Colonic mucosa (tissue), 4 donors: ENCODE measurements around the gene SRSF10. TPM values are rescaled to one million over a fixed set of nuclear protein-coding genes. Genes with fewer than 3 reads are reported as not detected.

Experiments used
- DNase-seq: peaks from one replicate; pipeline ENCODE4 v3.0.0-alpha.2; 2020
- H3K27ac ChIP-seq: fragments of 200-600 bp; one replicate; pipeline ENCODE4 v1.8.0; 2021
- H3K27me3 ChIP-seq: fragments of 200-600 bp; one replicate; pipeline ENCODE4 v1.8.0; 2021
- H3K36me3 ChIP-seq: fragments of 200-600 bp; one replicate; pipeline ENCODE4 v1.8.0; 2021
- H3K4me1 ChIP-seq: fragments of 200-600 bp; one replicate; pipeline ENCODE4 v1.8.0; 2021; ENCODE audit warnings: mild to moderate bottlenecking
- H3K4me3 ChIP-seq: fragments of 200-600 bp; one replicate; pipeline ENCODE4 v1.8.0; 2021
- H3K9ac ChIP-seq, 2 donors: one replicate each; pipeline ENCODE4 v1.7.0; 2013; ENCODE audit warnings: control low read depth in 2 of 2, low read depth in 2 of 2, low read length in 2 of 2
- H3K9me3 ChIP-seq: fragments of 200-600 bp; one replicate; pipeline ENCODE4 v1.8.0; 2021
- intact Hi-C: fragments of 100-400 bp; cut with DNase I; formaldehyde crosslinking; loops from one replicate; pipeline ENCODE4 v1.14.1; 2022
- total RNA-seq, 2 donors: library from RNA; stranded (reverse); fragmentation: NEBNext Ultra II Directional in 1 of 2; extraction: Animal tissue kit (Norgen Biotek cat#: 25700) in 1 of 2; gene quantifications; one replicate each; pipeline ENCODE4 v1.2.1, GENCODE V29; 2021
- TF ChIP-seq, protein P1 (sequence below): fragments of 200-600 bp; IDR thresholded peaks from one replicate; pipeline ENCODE4 v1.8.0; 2022; ENCODE audit warnings: antibody characterized with exemption, mild to moderate bottlenecking
- donor health status: healthy.
- donor health status: DM: no; HTN: no; CAD: no.
- donor health status: DM: no; HTN: no; CAD: no.

Gene SRSF10
- total RNA-seq, 2 donors from 2014 or later = 76.8 to 115 TPM

DNA sequence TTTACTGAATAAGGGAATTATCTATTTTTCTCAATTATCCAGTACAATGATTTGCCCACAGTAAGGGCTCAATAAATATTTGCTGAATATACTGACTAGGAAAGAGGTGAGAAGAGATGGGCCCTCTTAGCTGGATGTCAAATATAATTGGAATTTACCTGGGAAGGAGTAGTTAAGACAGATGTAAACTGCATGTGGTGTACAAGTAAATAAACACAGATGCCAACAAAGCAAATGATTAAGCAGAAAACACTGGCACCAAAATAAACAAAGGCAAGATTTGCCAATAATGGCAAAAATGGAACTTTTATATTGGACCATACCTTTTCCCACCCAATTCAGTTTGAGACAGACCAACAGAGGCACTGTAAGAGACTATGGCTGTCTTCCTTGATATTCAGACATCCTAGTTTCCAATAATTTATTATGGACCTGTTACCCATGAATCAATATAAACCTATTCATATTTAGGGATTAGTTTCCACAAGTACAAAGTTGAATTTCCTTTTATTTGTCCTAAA lies 13.1 kb downstream of the SRSF10 start:
- Histone ChIP-seq H3K36me3 (no peaks in the 10 kb centered on the region), H3K9ac (no peak overlapping the region), H3K4me1 (peaks cover 3% of the 10 kb centered on the region), H3K4me3 (no peak overlapping the region), H3K27me3 (no peaks in the 10 kb centered on the region), H3K9me3 (no peaks in the 10 kb centered on the region), H3K27ac (no peak overlapping the region)
- TF ChIP-seq, protein P1, sequence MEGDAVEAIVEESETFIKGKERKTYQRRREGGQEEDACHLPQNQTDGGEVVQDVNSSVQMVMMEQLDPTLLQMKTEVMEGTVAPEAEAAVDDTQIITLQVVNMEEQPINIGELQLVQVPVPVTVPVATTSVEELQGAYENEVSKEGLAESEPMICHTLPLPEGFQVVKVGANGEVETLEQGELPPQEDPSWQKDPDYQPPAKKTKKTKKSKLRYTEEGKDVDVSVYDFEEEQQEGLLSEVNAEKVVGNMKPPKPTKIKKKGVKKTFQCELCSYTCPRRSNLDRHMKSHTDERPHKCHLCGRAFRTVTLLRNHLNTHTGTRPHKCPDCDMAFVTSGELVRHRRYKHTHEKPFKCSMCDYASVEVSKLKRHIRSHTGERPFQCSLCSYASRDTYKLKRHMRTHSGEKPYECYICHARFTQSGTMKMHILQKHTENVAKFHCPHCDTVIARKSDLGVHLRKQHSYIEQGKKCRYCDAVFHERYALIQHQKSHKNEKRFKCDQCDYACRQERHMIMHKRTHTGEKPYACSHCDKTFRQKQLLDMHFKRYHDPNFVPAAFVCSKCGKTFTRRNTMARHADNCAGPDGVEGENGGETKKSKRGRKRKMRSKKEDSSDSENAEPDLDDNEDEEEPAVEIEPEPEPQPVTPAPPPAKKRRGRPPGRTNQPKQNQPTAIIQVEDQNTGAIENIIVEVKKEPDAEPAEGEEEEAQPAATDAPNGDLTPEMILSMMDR = no peak
- intact Hi-C loops = no loop called here
- DNase-seq = no peak

DNA sequence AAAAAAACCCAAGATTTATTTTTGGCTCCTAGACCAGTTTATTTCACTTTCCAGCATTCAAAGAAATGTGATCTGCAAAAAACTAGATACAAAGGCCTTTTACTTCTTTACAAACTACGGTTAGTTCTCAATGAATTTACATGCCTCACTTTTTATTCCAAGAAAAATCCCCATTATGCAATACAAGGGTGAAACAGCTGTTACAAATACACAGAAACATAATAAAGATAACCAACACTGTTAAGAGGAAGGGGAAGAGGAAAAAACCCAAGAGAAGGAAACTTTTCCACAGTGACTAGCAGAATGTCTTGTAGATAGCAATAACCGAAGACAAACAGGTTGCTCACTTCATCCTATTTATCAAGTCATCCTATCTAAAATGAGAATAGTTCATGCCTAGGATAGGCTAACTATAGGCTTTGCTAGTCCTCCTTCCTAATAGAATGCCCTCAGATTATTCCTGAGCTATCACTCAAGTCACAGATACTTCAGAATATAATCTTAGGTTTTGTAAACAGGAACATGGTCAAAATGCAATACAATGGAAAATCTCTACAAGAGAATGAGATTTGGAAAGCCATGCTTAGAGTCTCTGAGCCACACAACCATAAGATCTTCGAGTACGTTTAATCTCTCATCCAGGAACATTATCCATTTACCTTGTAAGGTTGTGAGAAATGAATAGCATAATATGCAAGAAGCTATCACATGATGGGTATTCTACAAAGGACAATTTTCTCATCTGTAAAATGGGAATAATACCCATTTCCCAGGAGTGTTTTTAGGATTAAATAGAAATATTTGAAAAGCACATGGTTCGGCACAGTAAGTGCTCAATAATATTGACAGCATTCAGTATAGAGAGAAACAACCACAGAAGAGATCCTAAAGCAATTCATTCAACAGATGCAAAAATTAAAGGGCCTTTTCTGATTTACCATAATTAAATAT lies 15.1 kb downstream of the SRSF10 start:
- H3K27ac ChIP-seq = peak overlapping the region; percentile 45
- H3K36me3 ChIP-seq = no peaks in the 10 kb centered on the region
- no peak for DNase-seq
- no peak overlapping the region for H3K4me3 ChIP-seq
- intact Hi-C loops = no loop called here
- TF ChIP-seq, protein P1 = no peak
- H3K4me1 ChIP-seq = peaks cover 3% of the 10 kb centered on the region
- no peak overlapping the region for H3K9ac ChIP-seq
- H3K27me3 ChIP-seq = no peaks in the 10 kb centered on the region
- H3K9me3 ChIP-seq = no peaks in the 10 kb centered on the region

DNA sequence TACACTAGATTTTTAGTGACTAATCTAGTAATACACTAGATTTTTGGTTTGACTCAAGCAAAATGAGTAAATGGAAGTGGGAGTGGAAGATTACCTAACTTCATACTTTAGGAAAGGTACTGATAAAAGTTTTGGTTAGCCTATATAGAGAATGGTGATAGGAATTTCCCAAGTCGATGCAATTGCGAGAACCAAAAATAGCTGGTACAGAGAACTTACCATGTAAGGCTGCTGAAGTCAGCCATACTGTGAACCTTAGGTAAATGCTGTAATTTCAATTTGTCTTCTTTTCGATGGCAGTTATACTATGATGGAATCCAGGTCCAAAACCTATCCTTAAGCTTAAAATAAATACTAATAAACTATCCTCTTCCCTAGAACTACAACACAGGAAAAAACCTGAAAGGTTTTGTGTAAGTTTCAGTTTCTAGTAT lies 15.9 kb downstream of the SRSF10 start:
- Histone ChIP-seq H3K9me3 (no peaks in the 10 kb centered on the region), H3K4me3 (no peak overlapping the region), H3K36me3 (no peaks in the 10 kb centered on the region), H3K4me1 (peaks cover 3% of the 10 kb centered on the region), H3K27ac (peak overlapping the region; percentile 45), H3K27me3 (no peaks in the 10 kb centered on the region), H3K9ac (no peak overlapping the region)
- TF ChIP-seq, protein P1 = no peak
- intact Hi-C loops = no loop called here
- no peak for DNase-seq

DNA sequence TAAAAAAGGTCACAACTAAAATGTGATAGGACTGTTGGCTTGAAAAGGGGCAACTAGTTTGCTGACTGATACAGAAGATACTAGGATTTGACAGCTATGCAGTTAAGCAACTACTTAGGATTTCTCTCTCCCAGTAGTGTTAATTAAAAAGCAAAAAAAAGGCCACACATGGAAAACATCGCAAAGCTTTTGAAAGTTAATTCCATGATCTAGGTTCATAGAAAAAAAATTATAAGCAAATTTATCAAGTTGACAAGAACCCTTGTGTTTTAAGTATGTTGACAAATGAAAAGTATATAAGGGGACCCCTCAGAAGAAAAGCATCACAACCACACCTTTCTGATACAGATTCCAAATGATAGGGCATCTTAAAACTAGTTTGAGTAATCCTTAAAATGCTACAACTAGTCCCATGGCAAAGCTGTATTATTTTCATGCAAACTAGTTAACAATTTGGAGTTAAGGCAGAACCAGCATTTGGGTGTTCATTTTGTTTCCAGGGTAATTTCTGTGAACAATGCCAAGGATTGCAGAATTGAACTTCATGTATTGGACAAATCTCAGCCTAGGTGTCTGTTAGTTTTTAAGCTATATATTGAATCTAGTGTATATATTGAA lies 16.4 kb downstream of the SRSF10 start:
- intact Hi-C loops = no loop called here
- no peak overlapping the region for H3K4me3 ChIP-seq
- no peaks in the 10 kb centered on the region for H3K27me3 ChIP-seq
- DNase-seq = no peak
- no peaks in the 10 kb centered on the region for H3K36me3 ChIP-seq
- no peak overlapping the region for H3K27ac ChIP-seq
- peaks cover 3% of the 10 kb centered on the region for H3K4me1 ChIP-seq
- H3K9ac ChIP-seq = no peak overlapping the region
- H3K9me3 ChIP-seq = no peaks in the 10 kb centered on the region
- TF ChIP-seq, protein P1 = no peak

DNA sequence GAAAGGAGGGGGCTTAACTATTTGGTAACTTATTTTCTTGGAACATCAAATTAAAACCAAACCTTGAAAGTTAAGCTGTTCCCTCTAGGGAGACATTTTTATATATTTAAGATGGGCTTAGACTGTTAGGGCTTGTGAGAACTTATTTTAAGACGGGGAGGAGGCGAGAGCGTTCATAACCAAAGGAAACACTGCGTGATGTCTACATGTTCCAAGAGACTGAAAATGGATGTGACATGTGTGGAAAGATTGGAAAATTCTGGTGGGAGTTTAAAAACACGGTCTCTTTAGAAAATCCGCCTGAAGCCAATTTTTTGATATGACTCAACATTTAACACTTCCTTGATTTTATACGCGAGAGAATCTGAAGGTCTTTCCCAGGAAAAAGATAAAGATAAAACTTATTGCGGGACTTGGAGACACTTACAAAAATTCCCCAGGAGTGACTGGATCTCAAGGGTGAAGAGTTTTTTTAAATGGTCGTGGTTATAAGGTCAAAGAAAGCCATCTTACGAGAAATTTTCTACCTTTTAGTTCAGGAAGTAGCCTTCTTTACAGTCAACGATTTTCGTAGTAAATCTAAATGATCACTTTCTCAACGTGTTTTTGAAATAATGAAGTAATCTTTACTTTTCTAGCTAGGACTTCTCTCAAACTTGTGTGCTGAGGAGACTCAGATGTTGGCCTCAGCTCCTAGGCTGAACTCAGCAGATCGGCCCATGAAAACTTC lies 19.7 kb downstream of the SRSF10 start:
- no peaks in the 10 kb centered on the region for H3K36me3 ChIP-seq
- H3K4me3 ChIP-seq = peak overlapping the region; percentile 71
- peaks cover 3% of the 10 kb centered on the region for H3K4me1 ChIP-seq
- H3K27me3 ChIP-seq = no peaks in the 10 kb centered on the region
- H3K27ac ChIP-seq = peak overlapping the region; percentile 97
- H3K9ac ChIP-seq = peak overlapping the region; percentile 71 to 99
- no peaks in the 10 kb centered on the region for H3K9me3 ChIP-seq
- intact Hi-C loops = no loop called here
- TF ChIP-seq, protein P1 = no peak
- DNase-seq = no peak
